Karpas-422 (cell line): ENCODE results near the gene ALDH7A1. TPM values are rescaled to one million over a fixed set of nuclear protein-coding genes. Genes with fewer than 3 reads are reported as not detected.
"Not testable (repeated sequence)": the region's sequence is repeated elsewhere in the genome, so short reads cannot be mapped to it uniquely, and the experiment has no call there.

Experiments
- DNase-seq: peaks from one replicate; pipeline ENCODE4 v3.0.0-alpha.2; 2015
- H2AFZ ChIP-seq: fragments of 200-600 bp; sonication (generic); 2 replicates; pipeline ENCODE4 v1.6.1; 2014; ENCODE audit warnings: antibody characterized with exemption, low read length, mixed read lengths
- H3K27ac ChIP-seq: fragments of 200-600 bp; sonication (generic); 2 replicates; pipeline ENCODE4 v1.5.1; 2014; ENCODE audit warnings: mild to moderate bottlenecking, low read length, moderate library complexity
- H3K27me3 ChIP-seq: fragments of 200-600 bp; sonication (generic); 2 replicates; pipeline ENCODE4 v1.6.1; 2014; ENCODE audit warnings: low read length, mixed read lengths
- H3K36me3 ChIP-seq: fragments of 200-600 bp; sonication (generic); 2 replicates; pipeline ENCODE4 v1.6.1; 2014; ENCODE audit warnings: low read length, mixed read lengths; ENCODE audit not compliant: insufficient read depth
- H3K4me1 ChIP-seq: fragments of 200-600 bp; sonication (generic); 2 replicates; pipeline ENCODE4 v1.6.1; 2014; ENCODE audit warnings: mild to moderate bottlenecking, low read length, mixed read lengths
- H3K4me2 ChIP-seq: fragments of 200-600 bp; sonication (generic); 2 replicates; pipeline ENCODE4 v1.6.1; 2014; ENCODE audit warnings: low read length, low read depth, mild to moderate bottlenecking; ENCODE audit not compliant: poor library complexity, severe bottlenecking
- H3K4me3 ChIP-seq: fragments of 200-600 bp; sonication (generic); 2 replicates; pipeline ENCODE4 v1.5.1; 2014; ENCODE audit warnings: mild to moderate bottlenecking, antibody characterized with exemption, low read length, mixed read lengths
- H3K79me2 ChIP-seq: fragments of 200-600 bp; sonication (generic); 2 replicates; pipeline ENCODE4 v1.6.1; 2014; ENCODE audit warnings: mild to moderate bottlenecking, low read length, mixed read lengths
- H3K9ac ChIP-seq: fragments of 200-600 bp; sonication (generic); 2 replicates; pipeline ENCODE4 v1.6.0; 2014; ENCODE audit warnings: low read length
- H3K9me2 ChIP-seq: fragments of 200-600 bp; sonication (generic), shearing (Covaris generic); replicated peaks from 2 replicates; pipeline ENCODE4 v1.6.0; 2014; ENCODE audit warnings: mild to moderate bottlenecking, low read length, moderate library complexity; ENCODE audit not compliant: insufficient read depth
- H3K9me3 ChIP-seq: fragments of 300-700, 200-600 bp; sonication (generic); 2 replicates; pipeline ENCODE4 v1.6.1; 2014; ENCODE audit warnings: low read length, mixed read lengths
- H4K20me1 ChIP-seq: fragments of 200-600 bp; sonication (generic); 2 replicates; pipeline ENCODE4 v1.6.1; 2014; ENCODE audit warnings: mild to moderate bottlenecking, antibody characterized with exemption, low read length, low read depth; ENCODE audit not compliant: insufficient read depth
- total RNA-seq: library from RNA; depleted of rRNA; stranded (reverse); fragments of >200 nt; shearing (Covaris generic); gene quantifications from 2 replicates; pipeline ENCODE4 v1.2.3, GENCODE V29; 2014; ENCODE audit warnings: low replicate concordance

Gene ALDH7A1
- total RNA-seq, 1 experiment from 2014 or later: not detected

GRCh38 chr5:126562823-126563222 lies 32.2 kb downstream of the ALDH7A1 start:
- H3K4me3 ChIP-seq: no peak overlapping the region
- no peak overlapping the region for H3K27ac ChIP-seq
- H3K79me2 ChIP-seq: no peaks in the 10 kb centered on the region
- H2AFZ ChIP-seq: no peak overlapping the region
- H3K9me2 ChIP-seq: no peaks in the 10 kb centered on the region
- H3K9ac ChIP-seq: no peak overlapping the region
- no peak overlapping the region for H3K4me2 ChIP-seq
- no peaks in the 10 kb centered on the region for H3K9me3 ChIP-seq
- H3K27me3 ChIP-seq: no peaks in the 10 kb centered on the region
- no peaks in the 10 kb centered on the region for H4K20me1 ChIP-seq
- DNase-seq: no peak
- no peaks in the 10 kb centered on the region for H3K36me3 ChIP-seq
- H3K4me1 ChIP-seq: no peaks in the 10 kb centered on the region

- no peak overlapping the region for H3K9ac ChIP-seq
- H3K79me2 ChIP-seq: no peaks in the 10 kb centered on the region
- no peak overlapping the region for H3K27ac ChIP-seq
- no peaks in the 10 kb centered on the region for H4K20me1 ChIP-seq
- no peaks in the 10 kb centered on the region for H3K9me3 ChIP-seq
- H3K4me3 ChIP-seq: no peak overlapping the region
- H3K4me2 ChIP-seq: no peak overlapping the region
- DNase-seq: no peak
- no peaks in the 10 kb centered on the region for H3K36me3 ChIP-seq
- no peaks in the 10 kb centered on the region for H3K27me3 ChIP-seq
- H3K4me1 ChIP-seq: no peaks in the 10 kb centered on the region
- no peaks in the 10 kb centered on the region for H3K9me2 ChIP-seq
- no peak overlapping the region for H2AFZ ChIP-seq
Measured at GRCh38 chr5:126561908-126562307, 33.1 kb downstream of the ALDH7A1 start.

GRCh38 chr5:126555101-126555500 lies 39.9 kb downstream of the ALDH7A1 start:
- not testable (repeated sequence) for H4K20me1 ChIP-seq, H2AFZ ChIP-seq, H3K27ac ChIP-seq, H3K79me2 ChIP-seq, H3K4me2 ChIP-seq, H3K4me3 ChIP-seq, H3K27me3 ChIP-seq, H3K4me1 ChIP-seq, H3K9me3 ChIP-seq, DNase-seq, H3K36me3 ChIP-seq, H3K9me2 ChIP-seq, H3K9ac ChIP-seq

- no peak overlapping the region for H3K4me3 ChIP-seq
- no peak overlapping the region for H3K9ac ChIP-seq
- H3K79me2 ChIP-seq: no peaks in the 10 kb centered on the region
- no peaks in the 10 kb centered on the region for H3K27me3 ChIP-seq
- H3K4me1 ChIP-seq: no peaks in the 10 kb centered on the region
- H4K20me1 ChIP-seq: no peaks in the 10 kb centered on the region
- no peaks in the 10 kb centered on the region for H3K9me3 ChIP-seq
- no peak overlapping the region for H3K27ac ChIP-seq
- H2AFZ ChIP-seq: no peak overlapping the region
- no peaks in the 10 kb centered on the region for H3K36me3 ChIP-seq
- no peak overlapping the region for H3K4me2 ChIP-seq
- no peak for DNase-seq
- H3K9me2 ChIP-seq: no peaks in the 10 kb centered on the region
Measured at GRCh38 chr5:126552614-126553013, 42.4 kb downstream of the ALDH7A1 start.

- Histone ChIP-seq H3K79me2 (no peaks in the 10 kb centered on the region), H3K4me3 (no peak overlapping the region), H3K4me1 (no peaks in the 10 kb centered on the region), H2AFZ (no peak overlapping the region), H3K9ac (no peak overlapping the region), H3K9me3 (no peaks in the 10 kb centered on the region), H3K36me3 (no peaks in the 10 kb centered on the region), H3K4me2 (no peak overlapping the region), H3K27ac (no peak overlapping the region), H4K20me1 (no peaks in the 10 kb centered on the region), H3K9me2 (no peaks in the 10 kb centered on the region), H3K27me3 (no peaks in the 10 kb centered on the region)
- DNase-seq: peak; percentile 81
Measured at GRCh38 chr5:126544087-126544740, 50.8 kb downstream of the ALDH7A1 start.

- no peaks in the 10 kb centered on the region for H3K79me2 ChIP-seq
- no peak overlapping the region for H3K4me3 ChIP-seq
- no peak overlapping the region for H3K27ac ChIP-seq
- H4K20me1 ChIP-seq: no peaks in the 10 kb centered on the region
- no peaks in the 10 kb centered on the region for H3K9me2 ChIP-seq
- no peaks in the 10 kb centered on the region for H3K36me3 ChIP-seq
- H2AFZ ChIP-seq: no peak overlapping the region
- no peaks in the 10 kb centered on the region for H3K4me1 ChIP-seq
- no peak overlapping the region for H3K9ac ChIP-seq
- DNase-seq: no peak
- no peaks in the 10 kb centered on the region for H3K27me3 ChIP-seq
- no peak overlapping the region for H3K4me2 ChIP-seq
- H3K9me3 ChIP-seq: no peaks in the 10 kb centered on the region
Measured at GRCh38 chr5:126543660-126544059, 51.4 kb downstream of the ALDH7A1 start.

- DNase-seq: no peak
- H3K4me3 ChIP-seq: no peak overlapping the region
- H3K27me3 ChIP-seq: no peaks in the 10 kb centered on the region
- no peaks in the 10 kb centered on the region for H4K20me1 ChIP-seq
- no peak overlapping the region for H3K9ac ChIP-seq
- no peaks in the 10 kb centered on the region for H3K9me3 ChIP-seq
- no peaks in the 10 kb centered on the region for H3K4me1 ChIP-seq
- no peak overlapping the region for H3K27ac ChIP-seq
- H3K36me3 ChIP-seq: no peaks in the 10 kb centered on the region
- H3K79me2 ChIP-seq: no peaks in the 10 kb centered on the region
- no peaks in the 10 kb centered on the region for H3K9me2 ChIP-seq
- no peak overlapping the region for H3K4me2 ChIP-seq
- no peak overlapping the region for H2AFZ ChIP-seq
Measured at GRCh38 chr5:126543009-126543408, 52.0 kb downstream of the ALDH7A1 start.

GRCh38 chr5:126542441-126542840 lies 52.6 kb downstream of the ALDH7A1 start:
- Histone ChIP-seq H3K9me3 (no peaks in the 10 kb centered on the region), H3K27ac (no peak overlapping the region), H3K4me3 (no peak overlapping the region), H3K9ac (no peak overlapping the region), H3K4me2 (no peak overlapping the region), H3K27me3 (no peaks in the 10 kb centered on the region), H2AFZ (no peak overlapping the region), H3K36me3 (no peaks in the 10 kb centered on the region), H4K20me1 (no peaks in the 10 kb centered on the region), H3K9me2 (no peaks in the 10 kb centered on the region), H3K79me2 (no peaks in the 10 kb centered on the region), H3K4me1 (no peaks in the 10 kb centered on the region)
- no peak for DNase-seq

- Histone ChIP-seq H4K20me1 (no peaks in the 10 kb centered on the region), H3K27ac (no peak overlapping the region), H3K9me3 (no peaks in the 10 kb centered on the region), H3K79me2 (no peaks in the 10 kb centered on the region), H3K4me3 (no peak overlapping the region), H3K27me3 (no peaks in the 10 kb centered on the region), H3K9ac (no peak overlapping the region), H3K4me2 (no peak overlapping the region), H3K36me3 (no peaks in the 10 kb centered on the region), H2AFZ (no peak overlapping the region), H3K9me2 (no peaks in the 10 kb centered on the region), H3K4me1 (no peaks in the 10 kb centered on the region)
- no peak for DNase-seq
Measured at GRCh38 chr5:126540631-126541030, 54.4 kb downstream of the ALDH7A1 start.
